LNCAP (cell line): ENCODE data around the gene MAP4K1.
A peak's percentile ranks its signal among the peaks of the same experiment; 100 is the strongest.

Experiments used
- TF ChIP-seq, protein P1 (sequence below): fragments of 450-650 bp; IDR thresholded peaks from 2 replicates; pipeline ENCODE4 v1.5.1; 2017; ENCODE audit warnings: mild to moderate bottlenecking

The MAP4K1 gene

DNA sequence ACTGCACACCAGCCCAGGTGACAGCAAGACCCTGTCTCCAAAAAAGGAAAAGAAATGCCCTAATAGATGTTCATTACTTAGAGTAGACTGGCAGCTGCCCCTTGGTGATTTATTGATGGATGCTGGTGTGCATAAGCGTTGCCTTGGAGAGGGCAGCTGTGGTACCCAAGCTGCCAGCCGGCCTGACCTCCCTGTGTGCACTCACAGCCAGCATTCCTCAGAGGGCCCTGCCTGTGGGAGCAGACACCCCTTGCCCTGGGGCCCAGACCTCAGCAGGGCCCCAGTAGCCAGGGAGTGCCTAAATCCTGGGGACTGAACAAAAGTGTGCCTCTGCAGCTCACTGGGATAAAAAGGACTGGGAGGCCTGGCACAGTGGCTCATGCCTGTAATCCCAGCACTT is 21.9 kb upstream of the MAP4K1 start:
- TF ChIP-seq, protein P1, sequence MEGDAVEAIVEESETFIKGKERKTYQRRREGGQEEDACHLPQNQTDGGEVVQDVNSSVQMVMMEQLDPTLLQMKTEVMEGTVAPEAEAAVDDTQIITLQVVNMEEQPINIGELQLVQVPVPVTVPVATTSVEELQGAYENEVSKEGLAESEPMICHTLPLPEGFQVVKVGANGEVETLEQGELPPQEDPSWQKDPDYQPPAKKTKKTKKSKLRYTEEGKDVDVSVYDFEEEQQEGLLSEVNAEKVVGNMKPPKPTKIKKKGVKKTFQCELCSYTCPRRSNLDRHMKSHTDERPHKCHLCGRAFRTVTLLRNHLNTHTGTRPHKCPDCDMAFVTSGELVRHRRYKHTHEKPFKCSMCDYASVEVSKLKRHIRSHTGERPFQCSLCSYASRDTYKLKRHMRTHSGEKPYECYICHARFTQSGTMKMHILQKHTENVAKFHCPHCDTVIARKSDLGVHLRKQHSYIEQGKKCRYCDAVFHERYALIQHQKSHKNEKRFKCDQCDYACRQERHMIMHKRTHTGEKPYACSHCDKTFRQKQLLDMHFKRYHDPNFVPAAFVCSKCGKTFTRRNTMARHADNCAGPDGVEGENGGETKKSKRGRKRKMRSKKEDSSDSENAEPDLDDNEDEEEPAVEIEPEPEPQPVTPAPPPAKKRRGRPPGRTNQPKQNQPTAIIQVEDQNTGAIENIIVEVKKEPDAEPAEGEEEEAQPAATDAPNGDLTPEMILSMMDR: no peak

DNA sequence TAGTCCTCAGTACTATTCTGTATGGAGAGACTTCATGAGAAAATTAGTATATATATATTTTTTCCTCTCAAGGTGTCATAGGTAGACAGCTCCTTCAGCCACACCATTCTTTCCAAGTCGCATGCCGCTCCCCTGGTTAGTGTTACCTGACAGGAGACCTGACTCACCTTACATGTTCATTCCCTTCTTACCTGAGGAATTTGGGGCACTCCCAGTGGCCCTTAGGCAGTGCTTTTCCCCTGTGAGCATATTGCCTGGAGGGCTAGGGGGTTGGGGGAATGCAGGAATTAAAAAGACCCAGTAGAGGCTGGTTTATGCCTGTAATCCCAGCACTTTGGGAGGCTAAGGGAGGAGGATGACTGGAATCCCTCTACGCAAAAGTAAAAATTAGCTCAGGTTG is 20.7 kb upstream of the MAP4K1 start:
- TF ChIP-seq, protein P1: no peak

DNA sequence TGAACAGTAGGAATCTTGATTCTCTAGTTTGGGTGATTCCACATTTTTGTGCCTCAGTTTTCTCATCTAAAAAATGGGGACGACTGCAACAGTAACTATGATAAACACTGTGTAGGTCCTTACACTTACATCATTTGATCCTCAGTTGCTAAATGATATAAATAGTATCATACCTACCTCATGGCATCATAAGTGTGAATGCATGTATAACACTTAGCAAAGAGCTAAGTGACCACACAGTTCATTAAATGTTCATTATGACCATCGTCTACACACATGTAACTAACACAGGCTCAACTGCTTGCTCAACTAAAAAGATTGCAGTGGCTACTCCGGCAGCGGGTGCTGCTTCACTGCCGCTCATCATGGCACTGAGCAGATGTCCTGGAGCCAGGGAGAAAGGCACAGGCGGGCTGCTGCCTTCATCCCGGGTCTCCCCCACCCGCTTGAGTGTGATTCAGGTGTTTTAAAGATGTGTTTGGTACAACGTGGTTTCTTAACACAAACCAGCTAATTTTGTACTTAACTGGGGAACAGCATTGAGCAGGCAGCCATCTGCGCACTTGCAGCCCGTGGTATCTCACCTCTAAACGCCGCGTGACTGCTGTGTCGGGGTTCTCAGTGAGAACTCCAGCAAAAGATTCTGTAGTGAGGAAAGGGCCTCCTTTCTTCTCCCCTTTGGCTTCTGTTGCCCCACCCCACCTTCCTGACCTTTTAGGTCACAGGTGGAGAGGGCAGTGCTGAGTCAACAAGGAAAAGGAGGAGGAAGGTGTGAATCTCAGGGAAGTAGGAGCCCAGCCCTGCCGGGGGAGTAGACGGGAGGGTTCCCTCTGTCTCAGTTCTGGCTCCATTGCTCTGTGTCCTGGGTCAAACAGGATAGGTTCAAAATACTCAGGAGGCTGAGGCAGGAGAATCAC is 18.0 kb upstream of the MAP4K1 start:
- TF ChIP-seq, protein P1: no peak

DNA sequence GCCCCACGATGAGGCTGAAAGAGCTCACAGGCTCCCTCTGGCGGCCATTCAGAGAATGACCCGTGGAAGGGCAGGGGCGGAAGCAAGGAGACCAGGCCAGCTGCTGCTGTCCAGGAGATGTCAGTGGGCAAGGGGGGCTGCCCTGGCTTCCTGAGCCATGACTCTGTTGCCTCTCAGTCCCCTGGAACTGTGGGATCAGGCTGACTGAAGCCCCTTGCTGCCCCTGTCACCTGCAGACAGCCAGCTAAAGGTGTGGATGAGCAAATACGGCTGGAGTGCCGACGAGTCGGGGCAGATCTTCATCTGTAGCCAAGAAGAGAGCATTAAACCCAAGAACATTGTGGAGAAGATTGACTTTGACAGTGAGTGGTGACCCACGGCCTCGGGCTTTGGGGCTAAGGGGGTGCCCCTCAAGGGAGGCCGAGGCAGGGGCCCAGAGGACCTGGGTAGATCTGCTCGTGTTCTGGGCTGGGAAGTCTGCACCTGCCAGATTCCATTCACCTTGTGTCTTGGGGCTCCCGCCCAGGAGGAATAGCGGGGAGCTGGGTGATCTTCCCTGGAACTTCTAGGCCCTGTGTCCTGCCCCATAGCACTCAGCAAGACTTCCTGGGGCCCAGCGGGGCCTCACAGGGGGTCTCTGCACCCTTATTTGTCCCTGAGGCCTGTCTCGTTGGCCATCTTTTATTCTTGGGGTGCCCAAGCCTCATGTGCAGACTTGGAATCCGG is 17.2 kb upstream of the MAP4K1 start:
- TF ChIP-seq, protein P1: peak; percentile 97

DNA sequence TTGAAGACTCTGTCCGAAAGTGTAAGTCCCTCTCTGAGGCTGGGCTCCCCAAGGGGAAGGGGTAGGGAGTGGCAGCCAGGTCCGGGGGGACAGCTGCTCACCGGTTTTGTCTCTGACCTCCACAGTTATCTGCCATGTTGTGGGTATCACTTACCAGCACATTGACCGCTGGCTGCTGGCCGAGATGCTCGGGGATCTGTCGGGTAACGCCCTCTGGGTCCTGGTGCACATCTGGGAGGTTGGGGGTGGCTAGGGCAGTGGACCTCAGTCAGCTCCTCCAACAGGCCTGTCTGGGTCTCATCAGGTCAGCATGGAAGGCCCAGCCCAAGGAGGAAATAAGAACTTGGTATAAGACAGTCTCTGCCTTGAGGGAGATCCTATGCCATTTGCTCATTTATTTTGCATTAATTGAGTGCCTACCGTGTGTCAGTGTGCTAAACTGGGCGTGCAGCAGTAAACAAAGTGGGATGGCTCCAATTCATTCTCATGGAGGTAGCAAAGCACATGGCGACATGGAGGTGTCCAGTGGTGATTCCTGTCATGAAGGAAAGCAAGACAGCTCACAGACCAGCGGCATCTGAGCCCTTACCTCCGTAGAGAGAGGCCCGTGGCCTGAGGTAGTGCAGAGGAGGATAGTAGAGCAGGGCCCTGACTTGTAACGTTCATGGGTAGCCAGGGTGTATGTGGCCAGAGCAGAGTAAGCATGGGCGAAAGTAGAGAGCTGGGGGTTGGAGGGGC is 14.9 kb upstream of the MAP4K1 start:
- TF ChIP-seq, protein P1: no peak

DNA sequence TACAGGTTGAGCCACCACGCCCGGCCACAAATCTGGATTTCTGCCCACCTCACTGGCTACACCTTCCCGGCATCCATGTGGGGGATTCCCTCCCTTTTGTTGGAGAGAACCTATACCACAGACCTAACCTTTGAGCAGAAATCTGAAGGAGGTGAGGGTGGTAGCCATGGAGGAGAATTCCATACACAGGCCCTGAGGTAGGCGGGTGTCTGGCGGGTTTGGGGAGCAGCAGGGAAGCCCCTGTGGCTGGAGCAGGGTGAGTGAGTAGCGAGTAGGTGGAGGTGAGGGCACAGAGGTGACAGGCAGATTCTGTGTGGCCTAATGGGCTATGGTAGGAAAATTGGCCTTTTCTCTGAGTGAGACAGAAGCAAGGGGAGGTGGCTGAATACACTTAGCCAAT is 11.8 kb upstream of the MAP4K1 start:
- TF ChIP-seq, protein P1: no peak

DNA sequence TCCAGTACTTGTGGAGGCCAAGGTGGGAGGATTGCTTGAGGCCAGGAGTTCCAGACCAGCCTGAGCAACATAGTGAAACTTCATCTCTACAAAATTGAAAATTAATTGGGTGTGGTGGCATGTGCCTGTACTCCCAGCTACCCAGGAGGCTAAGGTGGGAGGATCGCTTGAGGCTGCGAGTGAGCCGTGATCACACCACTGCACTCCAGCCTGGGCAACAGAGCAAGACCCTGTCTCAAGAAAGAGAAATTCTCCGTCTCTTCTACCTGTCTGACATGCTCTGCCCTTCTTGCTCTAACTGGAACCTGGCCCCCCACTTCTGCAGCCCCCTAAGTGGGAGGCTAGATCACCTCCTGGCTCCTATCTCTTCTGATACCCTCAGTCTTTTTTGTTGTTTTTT is 8.6 kb upstream of the MAP4K1 start:
- TF ChIP-seq, protein P1: no peak
